Measurements from ENCODE around the gene TMEM53. TPM values are rescaled to one million over a fixed set of nuclear protein-coding genes. Genes with fewer than 3 reads are reported as not detected.

The TMEM53 gene
- 2.7 TPM for total RNA-seq
- polyA plus RNA-seq, result 5.5 TPM
- long read RNA-seq, donor 1, partial matches to known transcripts, result 0 of 1 reads
- long read RNA-seq, donor 1, other reads (novel, unspliced or antisense), result 0 of 1 reads
- long read RNA-seq, donor 2, transcript TMEM53-202 (3 exons, 2,310 nt), result major isoform, 6 of 10 reads
- long read RNA-seq, donor 2, partial matches to known transcripts, result 0 of 10 reads
- long read RNA-seq, donor 2, other reads (novel, unspliced or antisense), result 0 of 10 reads
- long read RNA-seq, donor 3, partial matches to known transcripts, result 0 of 29 reads
- long read RNA-seq, donor 3, other reads (novel, unspliced or antisense), result 26 of 29 reads
- long read RNA-seq, donor 4, partial matches to known transcripts, result 48 of 60 reads
- long read RNA-seq, donor 4, other reads (novel, unspliced or antisense), result 10 of 60 reads
- long read RNA-seq, donor 5, partial matches to known transcripts, result 102 of 138 reads
- long read RNA-seq, donor 5, other reads (novel, unspliced or antisense), result 31 of 138 reads
- long read RNA-seq, donor 6, partial matches to known transcripts, result 42 of 48 reads
- long read RNA-seq, donor 6, other reads (novel, unspliced or antisense), result 5 of 48 reads
- long read RNA-seq, donor 7, partial matches to known transcripts, result 0 of 2 reads
- long read RNA-seq, donor 7, other reads (novel, unspliced or antisense), result 0 of 2 reads
- long read RNA-seq, donor 8, partial matches to known transcripts, result 0 of 1 reads
- long read RNA-seq, donor 8, other reads (novel, unspliced or antisense), result 0 of 1 reads
- long read RNA-seq, donor 9, partial matches to known transcripts, result 39 of 46 reads
- long read RNA-seq, donor 9, other reads (novel, unspliced or antisense), result 6 of 46 reads
- long read RNA-seq, donor 10, partial matches to known transcripts, result 30 of 33 reads
- long read RNA-seq, donor 10, other reads (novel, unspliced or antisense), result 0 of 33 reads

DNA sequence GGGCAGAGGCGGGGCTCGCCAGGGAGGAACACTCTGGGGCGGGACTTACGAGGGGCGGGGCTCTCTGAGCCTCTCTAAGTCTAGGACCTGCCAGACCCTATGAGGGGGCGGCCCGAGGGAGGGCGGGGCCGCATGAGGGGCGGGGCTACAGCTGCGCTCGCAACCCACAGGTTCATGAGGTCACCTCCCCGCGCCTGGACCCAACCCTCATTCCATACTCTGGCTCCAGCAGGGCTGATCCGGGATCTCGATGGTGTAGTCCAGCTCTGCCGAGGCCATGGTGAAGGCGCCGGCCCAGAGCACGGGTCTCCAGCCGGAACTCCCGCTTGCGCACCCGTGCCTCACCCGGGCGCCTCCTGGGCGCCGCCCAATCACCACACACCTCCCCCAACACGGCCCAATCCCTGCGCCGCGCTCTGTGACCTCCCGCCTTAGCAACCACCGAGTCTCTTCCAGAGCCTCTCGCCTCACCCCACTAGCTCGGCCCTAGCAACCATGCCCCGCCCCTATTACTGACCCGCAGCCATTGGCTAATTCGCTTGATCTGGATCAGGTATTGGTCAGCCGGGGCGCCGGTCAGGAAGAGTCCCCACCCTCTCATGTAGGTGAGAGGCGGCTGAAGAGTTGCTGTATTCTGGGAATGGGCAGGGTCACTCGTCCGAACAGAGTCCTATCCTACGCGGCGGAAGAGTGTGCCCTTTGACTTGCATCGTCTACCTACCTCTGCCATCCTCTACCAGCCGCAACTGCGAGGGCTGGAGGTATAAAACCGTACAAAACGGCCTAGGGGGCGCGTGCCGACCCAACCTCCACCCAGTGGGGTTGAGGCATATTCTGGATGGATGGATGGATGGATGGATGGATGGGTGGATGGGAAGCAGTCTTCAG is at the start of gene TMEM53, which contains the start of gene ARMH1:
Gene TMEM53, minus strand, starts transcription at position 369 of the 888 bp plus-strand sequence. Its CDS starts 90 bp downstream, at position 279.
Gene ARMH1, plus strand, starts transcription at position 602 of the 888 bp plus-strand sequence. CDS start 14,984 bp downstream, outside the sequence.
- peak within 1 kb of the TSS; percentile 72 to 78 for H3K4me3 ChIP-seq (ENCODE audit: low read length in 2 of 2)
- H3K9me3 ChIP-seq (ENCODE audit: control insufficient read depth in 2 of 2, insufficient read depth in 1 of 2, low read length in 1 of 2), result no peaks in the 10 kb centered on the region
- no peaks in the 10 kb centered on the region for H3K27me3 ChIP-seq (ENCODE audit: control insufficient read depth in 2 of 2, insufficient read depth in 1 of 2, low read length in 1 of 2)
- WGBS, result 2% methylated on average over 56 of the region's 56 CpGs
- peaks cover 11 to 32% of the 10 kb centered on the region in 2 donors for H3K4me1 ChIP-seq (ENCODE audit: control insufficient read depth in 2 of 2, insufficient read depth in 2 of 2, low read length in 2 of 2)
- peak within 1 kb of the TSS; percentile 83 to 91 for H3K27ac ChIP-seq (ENCODE audit: low read depth in 1 of 2, low read length in 1 of 2)
- DNase-seq (ENCODE audit: low read depth in 6 of 9, low spot score in 9 of 9), result peak; percentile 83 to 98 (median 94)
- no peaks in the 10 kb centered on the region for H3K36me3 ChIP-seq (ENCODE audit: control insufficient read depth in 2 of 2, insufficient read depth in 2 of 2, low read length in 1 of 2)

DNA sequence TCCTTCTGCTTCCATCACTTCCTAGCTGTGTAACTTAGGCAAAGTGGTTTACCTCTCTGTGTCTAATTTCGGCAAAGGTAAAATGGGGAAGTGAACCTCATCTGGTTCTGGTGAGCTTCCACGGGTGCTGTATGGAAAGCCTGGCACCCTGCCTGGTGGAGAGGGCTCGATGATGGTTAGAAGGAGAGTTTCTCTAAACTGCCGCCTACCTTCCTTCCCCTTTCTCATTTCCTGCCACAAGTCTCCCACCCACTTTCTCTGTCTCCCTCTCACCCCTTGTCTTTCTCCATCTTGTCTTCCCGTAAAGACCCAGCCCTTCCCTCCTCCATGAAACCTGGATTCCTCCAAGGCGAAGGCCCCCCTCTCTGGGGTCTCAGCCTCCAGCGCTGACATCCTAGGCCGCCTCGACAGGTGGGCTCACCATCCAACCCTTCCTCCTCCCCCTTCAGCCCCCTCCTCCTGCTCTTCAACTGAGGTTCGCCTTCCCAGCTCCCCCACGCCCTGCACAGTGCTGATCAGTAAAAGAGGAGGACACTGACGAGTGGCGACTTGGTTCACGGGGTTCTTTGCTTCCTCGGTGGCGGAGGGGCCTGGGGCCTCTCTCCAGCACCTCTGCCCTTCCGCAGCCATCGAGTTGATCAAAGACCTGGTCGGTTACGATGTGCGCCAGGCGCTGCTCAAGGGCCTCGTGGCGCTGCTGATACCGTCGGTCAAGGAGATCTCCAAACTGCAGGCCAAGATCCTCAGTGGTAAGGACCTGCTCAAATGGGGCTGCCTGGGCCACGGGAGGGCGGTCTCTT is 49.4 kb upstream of the TMEM53 start:
- Histone ChIP-seq H3K9me3 (ENCODE audit: control insufficient read depth in 2 of 2, insufficient read depth in 1 of 2, low read length in 1 of 2) (no peaks in the 10 kb centered on the region), H3K4me1 (ENCODE audit: control insufficient read depth in 2 of 2, insufficient read depth in 2 of 2, low read length in 2 of 2) (peaks cover 9 to 53% of the 10 kb centered on the region in 2 donors), H3K27ac (ENCODE audit: low read depth in 1 of 2, low read length in 1 of 2) (peak overlapping the region; percentile 44 to 80), H3K36me3 (ENCODE audit: control insufficient read depth in 2 of 2, insufficient read depth in 2 of 2, low read length in 1 of 2) (peaks cover 0 to 7% of the 10 kb centered on the region in 2 donors), H3K27me3 (ENCODE audit: control insufficient read depth in 2 of 2, insufficient read depth in 1 of 2, low read length in 1 of 2) (no peaks in the 10 kb centered on the region), H3K4me3 (ENCODE audit: low read length in 2 of 2) (peak overlapping the region; percentile 37)
- WGBS, result 46% methylated on average over 28 of the region's 28 CpGs
- DNase-seq (ENCODE audit: low read depth in 6 of 9, low spot score in 9 of 9), result peak in 1 of 9 donors; percentile 57

DNA sequence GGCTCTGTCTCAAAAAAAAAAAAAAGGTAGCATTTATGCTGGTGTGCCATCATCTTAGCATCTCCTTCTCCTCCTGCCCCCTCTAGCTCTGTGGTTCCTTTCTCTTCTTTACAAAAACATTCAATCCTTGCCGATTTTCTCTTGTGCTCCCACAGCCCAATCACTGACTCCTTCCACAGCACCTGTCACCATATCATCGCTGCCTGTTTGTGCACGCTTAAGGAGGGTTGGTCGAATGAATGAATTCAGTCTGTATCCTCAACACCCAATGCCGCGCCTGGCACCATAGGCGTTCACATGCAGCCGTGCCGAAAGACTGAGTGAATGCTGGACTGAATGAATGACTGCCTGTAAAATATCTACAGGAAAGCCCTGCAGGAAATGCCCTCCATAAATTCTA is 48.8 kb upstream of the TMEM53 start:
- DNase-seq (ENCODE audit: low read depth in 6 of 9, low spot score in 9 of 9), result peak in 1 of 9 donors; percentile 37
- peak overlapping the region; percentile 22 to 44 for H3K27ac ChIP-seq (ENCODE audit: low read depth in 1 of 2, low read length in 1 of 2)

DNA sequence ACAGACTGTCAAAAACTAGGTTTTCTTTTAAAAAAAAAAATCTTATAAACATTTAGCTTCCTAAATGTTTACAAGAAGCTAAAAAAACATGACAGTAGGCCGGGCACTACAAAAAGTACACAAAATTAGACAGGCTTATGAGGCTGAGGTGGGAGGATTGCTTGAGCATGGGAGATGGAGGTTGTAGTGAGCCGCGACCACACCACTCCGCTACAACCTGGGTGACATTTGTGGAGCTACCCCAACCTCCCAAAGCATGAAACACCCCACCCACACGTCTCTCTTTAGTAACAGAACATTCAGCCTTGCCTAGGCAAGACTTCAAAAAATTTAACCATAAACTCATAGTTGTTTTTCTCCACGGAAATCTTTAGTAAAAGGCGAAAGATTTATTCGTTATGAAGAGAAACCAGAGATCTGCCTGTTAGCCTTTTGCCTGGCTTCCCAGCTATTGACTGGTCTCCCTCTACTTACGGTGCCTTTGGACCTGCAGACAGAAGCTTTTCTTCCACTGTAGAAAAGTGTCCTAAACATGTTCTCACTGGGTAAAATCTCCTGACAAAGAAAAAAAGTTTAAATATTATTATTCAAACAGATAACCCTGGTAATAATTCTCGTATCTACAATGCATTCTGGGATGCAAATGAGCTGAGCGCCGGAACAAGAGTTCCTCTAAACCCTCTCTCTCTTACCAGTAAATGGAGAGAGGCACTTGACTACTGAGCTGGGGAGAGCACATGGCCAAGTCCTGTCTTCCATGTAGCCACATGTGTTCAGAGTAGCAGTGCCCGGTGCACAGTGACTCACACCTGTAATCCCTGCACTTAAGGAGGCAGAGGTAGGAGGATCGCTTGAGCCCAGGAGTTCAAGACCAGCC is 47.4 kb upstream of the TMEM53 start:
- Histone ChIP-seq H3K27me3 (ENCODE audit: control insufficient read depth in 2 of 2, insufficient read depth in 1 of 2, low read length in 1 of 2) (no peaks in the 10 kb centered on the region), H3K27ac (ENCODE audit: low read depth in 1 of 2, low read length in 1 of 2) (peak overlapping the region; percentile 82 to 95), H3K4me3 (ENCODE audit: low read length in 2 of 2) (peak overlapping the region in 1 of 2 donors; percentile 25), H3K4me1 (ENCODE audit: control insufficient read depth in 2 of 2, insufficient read depth in 2 of 2, low read length in 2 of 2) (peaks cover 11 to 56% of the 10 kb centered on the region in 2 donors), H3K36me3 (ENCODE audit: control insufficient read depth in 2 of 2, insufficient read depth in 2 of 2, low read length in 1 of 2) (peaks cover 0 to 7% of the 10 kb centered on the region in 2 donors), H3K9me3 (ENCODE audit: control insufficient read depth in 2 of 2, insufficient read depth in 1 of 2, low read length in 1 of 2) (no peaks in the 10 kb centered on the region)
- peak in 7 of 9 donors; percentile 63 to 87 (median 70) for DNase-seq (ENCODE audit: low read depth in 6 of 9, low spot score in 9 of 9)
- 12% methylated on average over 14 of the region's 14 CpGs for WGBS

More for the DNA sequence above, 48.8 kb upstream of the TMEM53 start:
- Histone ChIP-seq H3K4me1 (ENCODE audit: control insufficient read depth in 2 of 2, insufficient read depth in 2 of 2, low read length in 2 of 2) (peaks cover 9 to 50% of the 10 kb centered on the region in 2 donors), H3K4me3 (ENCODE audit: low read length in 2 of 2) (peak overlapping the region; percentile 37), H3K36me3 (ENCODE audit: control insufficient read depth in 2 of 2, insufficient read depth in 2 of 2, low read length in 1 of 2) (peaks cover 0 to 7% of the 10 kb centered on the region in 2 donors), H3K27me3 (ENCODE audit: control insufficient read depth in 2 of 2, insufficient read depth in 1 of 2, low read length in 1 of 2) (no peaks in the 10 kb centered on the region), H3K9me3 (ENCODE audit: control insufficient read depth in 2 of 2, insufficient read depth in 1 of 2, low read length in 1 of 2) (no peaks in the 10 kb centered on the region)
- 15% methylated on average over 9 of the region's 9 CpGs for WGBS

DNA sequence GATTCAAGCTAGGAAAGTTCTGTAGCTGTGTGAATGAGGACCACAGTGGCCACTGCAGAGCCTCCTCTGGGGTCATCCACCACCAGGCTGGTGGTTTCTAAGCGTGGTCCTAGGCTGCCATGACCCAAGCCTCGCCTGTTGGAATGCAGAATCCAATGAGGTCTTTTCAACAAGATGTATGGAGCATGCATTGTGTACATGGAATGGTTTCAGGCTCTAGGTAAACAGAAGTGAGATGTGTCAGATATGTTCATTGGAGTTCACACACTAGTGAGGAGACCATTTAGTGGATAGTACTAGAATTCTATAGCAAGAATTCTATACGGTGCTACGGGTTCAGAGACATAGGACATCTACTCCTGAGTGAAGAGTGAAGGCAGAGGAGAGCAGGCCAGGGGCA is 46.0 kb upstream of the TMEM53 start:
- DNase-seq (ENCODE audit: low read depth in 6 of 9, low spot score in 9 of 9), result no peak
- 83% methylated on average over 4 of the region's 4 CpGs for WGBS
- Histone ChIP-seq H3K36me3 (ENCODE audit: control insufficient read depth in 2 of 2, insufficient read depth in 2 of 2, low read length in 1 of 2) (peaks cover 0 to 6% of the 10 kb centered on the region in 2 donors), H3K4me1 (ENCODE audit: control insufficient read depth in 2 of 2, insufficient read depth in 2 of 2, low read length in 2 of 2) (peaks cover 12 to 59% of the 10 kb centered on the region in 2 donors), H3K9me3 (ENCODE audit: control insufficient read depth in 2 of 2, insufficient read depth in 1 of 2, low read length in 1 of 2) (no peaks in the 10 kb centered on the region), H3K4me3 (ENCODE audit: low read length in 2 of 2) (no peak overlapping the region), H3K27ac (ENCODE audit: low read depth in 1 of 2, low read length in 1 of 2) (peak overlapping the region; percentile 26 to 46), H3K27me3 (ENCODE audit: control insufficient read depth in 2 of 2, insufficient read depth in 1 of 2, low read length in 1 of 2) (no peaks in the 10 kb centered on the region)

DNA sequence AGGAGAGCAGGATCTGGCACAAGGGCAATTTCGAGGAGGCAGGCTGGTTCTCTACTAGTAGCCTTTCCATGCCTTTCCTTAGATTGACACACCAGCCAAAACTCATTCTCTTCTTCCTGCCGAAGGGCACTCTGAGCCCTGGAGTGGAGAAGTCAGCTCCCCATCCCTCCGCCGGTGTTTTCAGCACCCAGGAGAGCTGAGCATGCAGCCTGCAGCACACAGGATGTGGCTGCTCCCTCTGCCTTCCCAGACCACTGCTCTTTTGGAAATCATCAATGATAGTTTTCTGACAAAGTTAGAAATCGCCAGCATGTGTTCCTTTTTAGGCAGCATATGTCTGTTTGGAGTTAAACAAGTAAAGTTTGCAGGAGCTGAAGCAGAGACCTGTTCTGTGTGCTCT is 45.0 kb upstream of the TMEM53 start:
- Histone ChIP-seq H3K9me3 (ENCODE audit: control insufficient read depth in 2 of 2, insufficient read depth in 1 of 2, low read length in 1 of 2) (no peaks in the 10 kb centered on the region), H3K27ac (ENCODE audit: low read depth in 1 of 2, low read length in 1 of 2) (peak overlapping the region in 1 of 2 donors; percentile 65), H3K4me1 (ENCODE audit: control insufficient read depth in 2 of 2, insufficient read depth in 2 of 2, low read length in 2 of 2) (peaks cover 14 to 68% of the 10 kb centered on the region in 2 donors), H3K36me3 (ENCODE audit: control insufficient read depth in 2 of 2, insufficient read depth in 2 of 2, low read length in 1 of 2) (no peaks in the 10 kb centered on the region), H3K4me3 (ENCODE audit: low read length in 2 of 2) (no peak overlapping the region), H3K27me3 (ENCODE audit: control insufficient read depth in 2 of 2, insufficient read depth in 1 of 2, low read length in 1 of 2) (no peaks in the 10 kb centered on the region)
- DNase-seq (ENCODE audit: low read depth in 6 of 9, low spot score in 9 of 9), result no peak
- 74% methylated on average over 5 of the region's 5 CpGs for WGBS

DNA sequence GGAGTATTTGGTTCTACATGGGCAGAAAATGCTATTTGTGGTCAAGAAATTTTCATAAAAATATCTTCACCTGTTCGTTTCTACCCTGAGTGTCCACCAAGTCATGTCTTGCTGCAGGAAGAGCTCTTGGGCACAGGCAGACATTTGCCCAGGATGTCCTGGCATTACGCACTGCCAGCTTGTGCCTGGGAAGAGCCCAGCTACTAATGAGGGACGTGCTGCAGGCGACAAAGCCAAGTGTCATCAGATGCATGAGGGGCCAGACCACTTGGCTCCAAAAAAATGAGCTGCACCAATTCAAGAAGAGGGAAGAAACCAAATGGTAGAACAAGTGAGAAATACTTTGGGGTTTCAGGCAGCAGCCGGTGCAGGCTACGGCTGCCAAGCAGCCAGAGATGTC is 43.8 kb upstream of the TMEM53 start:
- H3K27ac ChIP-seq (ENCODE audit: low read depth in 1 of 2, low read length in 1 of 2), result no peak overlapping the region
- H3K4me1 ChIP-seq (ENCODE audit: control insufficient read depth in 2 of 2, insufficient read depth in 2 of 2, low read length in 2 of 2), result peaks cover 13 to 56% of the 10 kb centered on the region in 2 donors
- no peak for DNase-seq (ENCODE audit: low read depth in 6 of 9, low spot score in 9 of 9)
- no peak overlapping the region for H3K4me3 ChIP-seq (ENCODE audit: low read length in 2 of 2)
- H3K9me3 ChIP-seq (ENCODE audit: control insufficient read depth in 2 of 2, insufficient read depth in 1 of 2, low read length in 1 of 2), result no peaks in the 10 kb centered on the region
- no peaks in the 10 kb centered on the region for H3K36me3 ChIP-seq (ENCODE audit: control insufficient read depth in 2 of 2, insufficient read depth in 2 of 2, low read length in 1 of 2)
- 90% methylated on average over 6 of the region's 6 CpGs for WGBS
- H3K27me3 ChIP-seq (ENCODE audit: control insufficient read depth in 2 of 2, insufficient read depth in 1 of 2, low read length in 1 of 2), result no peaks in the 10 kb centered on the region

Measured in thymus (tissue), 14 donors.